WTC11 (cell line): ENCODE data around the gene IL12RB1. TPM values are rescaled to one million over a fixed set of nuclear protein-coding genes. Genes with fewer than 3 reads are reported as not detected.

Source experiments
- ATAC-seq: fragments of 200-7000 bp; cut with Tn5 transposase; 2 replicates; pipeline ENCODE4 v1.10.0; 2021; ENCODE audit warnings: mild to moderate bottlenecking, moderate library complexity
- CTCF ChIA-PET: fragments of 300-600 bp; sonication (Branson Sonifier 250); formaldehyde crosslinking; loops from one replicate; lab custom pipeline; 2021; ENCODE audit warnings: antibody characterized with exemption; lab: Charles Lee
- POLR2A ChIA-PET: fragments of 350-600 bp; sonication (Branson Sonifier 250); formaldehyde crosslinking; loops from one replicate; lab custom pipeline; 2021; ENCODE audit warnings: antibody characterized with exemption; lab: Charles Lee
- DNase-seq: peaks from one replicate; pipeline ENCODE4 v3.0.0; 2021; ENCODE audit warnings: low spot score
- H3K27ac Mint-ChIP-seq: 2 replicates; pipeline ENCODE4 v1.8.0; 2021; ENCODE audit warnings: mixed read lengths
- H3K27me3 Mint-ChIP-seq: 2 replicates; pipeline ENCODE4 v1.8.0; 2021; ENCODE audit warnings: low read depth, mild to moderate bottlenecking, moderate library complexity, mixed read lengths
- H3K36me3 Mint-ChIP-seq: 2 replicates; pipeline ENCODE4 v1.8.0; 2021; ENCODE audit warnings: mixed read lengths
- H3K4me1 Mint-ChIP-seq: 2 replicates; pipeline ENCODE4 v1.8.0; 2022; ENCODE audit warnings: mixed read lengths
- H3K4me3 Mint-ChIP-seq: 2 replicates; pipeline ENCODE4 v1.8.0; 2021; ENCODE audit warnings: mild to moderate bottlenecking, moderate library complexity, mixed read lengths
- H3K9me3 Mint-ChIP-seq: 2 replicates; pipeline ENCODE4 v1.8.0; 2021; ENCODE audit warnings: mixed read lengths
- CBFB ChIP-seq: sonication (generic); formaldehyde crosslinking; IDR thresholded peaks from 2 replicates; pipeline ENCODE4 v1.8.1; 2022; ENCODE audit warnings: mild to moderate bottlenecking, low read depth, missing genetic modification reagents
- E2F4 ChIP-seq: sonication (generic); formaldehyde crosslinking; IDR thresholded peaks from 2 replicates; pipeline ENCODE4 v1.8.1; 2022; ENCODE audit warnings: low read depth, mild to moderate bottlenecking, moderate library complexity, missing genetic modification reagents, borderline replicate concordance
- ELF4 ChIP-seq: sonication (generic); formaldehyde crosslinking; IDR thresholded peaks from 2 replicates; pipeline ENCODE4 v1.8.1; 2022; ENCODE audit warnings: low read depth, mild to moderate bottlenecking, moderate library complexity, missing genetic modification reagents
- EMX1 ChIP-seq: fragments of 250-450 bp; sonication (Bioruptor Pico); IDR thresholded peaks from 2 replicates; pipeline ENCODE4 v1.8.0; 2021; ENCODE audit warnings: mild to moderate bottlenecking
- GABPB1 ChIP-seq: sonication (generic); formaldehyde crosslinking; IDR thresholded peaks from 2 replicates; pipeline ENCODE4 v1.8.1; 2023; ENCODE audit warnings: mild to moderate bottlenecking, missing genetic modification reagents
- HMGA2 ChIP-seq: fragments of 250-450 bp; sonication (Bioruptor Pico); IDR thresholded peaks from 2 replicates; pipeline ENCODE4 v1.4.0; 2021; ENCODE audit warnings: mild to moderate bottlenecking, moderate library complexity
- HMGXB4 ChIP-seq: sonication (generic); formaldehyde crosslinking; IDR thresholded peaks from 2 replicates; pipeline ENCODE4 v1.8.1; 2023; ENCODE audit warnings: mild to moderate bottlenecking, moderate library complexity, missing genetic modification reagents
- KAT7 ChIP-seq: sonication (generic); formaldehyde crosslinking; IDR thresholded peaks from 2 replicates; pipeline ENCODE4 v1.8.1; 2023; ENCODE audit warnings: missing genetic modification reagents, mild to moderate bottlenecking, borderline replicate concordance
- MXD4 ChIP-seq: fragments of 250-450 bp; sonication (Bioruptor Pico); IDR thresholded peaks from 2 replicates; pipeline ENCODE4 v1.8.0; 2021; ENCODE audit warnings: mild to moderate bottlenecking, moderate library complexity, borderline replicate concordance
- NFE2L1 ChIP-seq: sonication (generic); formaldehyde crosslinking; IDR thresholded peaks from 2 replicates; pipeline ENCODE4 v1.8.1; 2023; ENCODE audit warnings: missing genetic modification reagents
- NR1H2 ChIP-seq: sonication (generic); formaldehyde crosslinking; IDR thresholded peaks from 2 replicates; pipeline ENCODE4 v1.9.0; 2021; ENCODE audit warnings: mild to moderate bottlenecking, moderate library complexity, missing genetic modification reagents
- NR2C2 ChIP-seq: sonication (generic); formaldehyde crosslinking; IDR thresholded peaks from 2 replicates; pipeline ENCODE4 v1.8.0; 2022; ENCODE audit warnings: mild to moderate bottlenecking, missing genetic modification reagents
- NR3C1 ChIP-seq: sonication (generic); formaldehyde crosslinking; conservative IDR thresholded peaks from 2 replicates; pipeline ENCODE4 v1.8.1; 2023; ENCODE audit warnings: low read depth, mild to moderate bottlenecking, missing genetic modification reagents
- PRDM15 ChIP-seq: sonication (generic); formaldehyde crosslinking; IDR thresholded peaks from 2 replicates; pipeline ENCODE4 v1.8.0; 2022; ENCODE audit warnings: missing genetic modification reagents
- RELA ChIP-seq: sonication (generic); formaldehyde crosslinking; IDR thresholded peaks from 2 replicates; pipeline ENCODE4 v1.8.1; 2022; ENCODE audit warnings: missing genetic modification reagents, mild to moderate bottlenecking, borderline replicate concordance
- SOX15 ChIP-seq: fragments of 250-450 bp; sonication (Bioruptor Pico); IDR thresholded peaks from 2 replicates; pipeline ENCODE4 v1.9.0; 2021; ENCODE audit warnings: mild to moderate bottlenecking
- STAT6 ChIP-seq: sonication (generic); formaldehyde crosslinking; conservative IDR thresholded peaks from 2 replicates; pipeline ENCODE4 v1.8.1; 2023; ENCODE audit warnings: mild to moderate bottlenecking, low read depth, missing genetic modification reagents, moderate library complexity
- ZMAT4 ChIP-seq: fragments of 250-450 bp; sonication (Bioruptor Pico); IDR thresholded peaks from 2 replicates; pipeline ENCODE4 v1.9.0; 2021; ENCODE audit warnings: mild to moderate bottlenecking
- ZNF121 ChIP-seq: sonication (generic); formaldehyde crosslinking; IDR thresholded peaks from 2 replicates; pipeline ENCODE4 v1.8.0; 2023; ENCODE audit warnings: missing genetic modification reagents
- ZNF423 ChIP-seq: fragments of 250-450 bp; sonication (Bioruptor Pico); IDR thresholded peaks from 2 replicates; pipeline ENCODE4 v2.1.2; 2022; ENCODE audit warnings: mild to moderate bottlenecking, moderate library complexity
- total RNA-seq: library from RNA; stranded (reverse); gene quantifications from 3 replicates; pipeline ENCODE4 v1.2.3, GENCODE V29; 2021

The IL12RB1 gene
- total RNA-seq, 1 experiment from 2014 or later: not detected

GRCh38 chr19:18014197-18014596 lies 72.5 kb downstream of the IL12RB1 start:
- ChIA-PET POLR2A (interaction anchor here (0.6 kb wide), 1 partner anchor 1501 kb away, joined by 3 read pairs; no protein-coding TSS in a partner anchor), CTCF (no interaction called here)
- ATAC-seq (no peak), DNase-seq (no peak)
- Mint-ChIP-seq H3K4me3 (no peak overlapping the region), H3K9me3 (no peaks in the 10 kb centered on the region), H3K27ac (no peak overlapping the region), H3K27me3 (no peaks in the 10 kb centered on the region), H3K36me3 (peaks cover 2% of the 10 kb centered on the region), H3K4me1 (no peaks in the 10 kb centered on the region; the same call in 1 of the 2 replicates)
- no peak for TF ChIP-seq EMX1 (CRISPR knock-in tag)

GRCh38 chr19:18013210-18014111 lies 73.3 kb downstream of the IL12RB1 start:
- Mint-ChIP-seq H3K9me3 (no peaks in the 10 kb centered on the region), H3K4me1 (peaks cover 4% of the 10 kb centered on the region; the same call in 1 of the 2 replicates), H3K27me3 (peaks cover 5% of the 10 kb centered on the region; the same call in 1 of the 2 replicates), H3K27ac (no peak overlapping the region), H3K36me3 (peaks cover 2% of the 10 kb centered on the region), H3K4me3 (no peak overlapping the region)
- POLR2A ChIA-PET: no interaction called here
- no peak for ATAC-seq
- DNase-seq: no peak
- TF ChIP-seq PRDM15 (CRISPR knock-in tag) (no peak), GABPB1 (CRISPR knock-in tag) (peak; percentile 92)
- CTCF ChIA-PET: interaction anchor here (0.9 to 1.2 kb wide), 2 partner anchors 15 to 42 kb away, joined by 3 to 4 read pairs; no protein-coding TSS in a partner anchor

- Mint-ChIP-seq H3K4me3 (no peak overlapping the region), H3K4me1 (peaks cover 6% of the 10 kb centered on the region; the same call in 1 of the 2 replicates), H3K27ac (no peak overlapping the region), H3K9me3 (peaks cover 3% of the 10 kb centered on the region), H3K36me3 (peaks cover 5% of the 10 kb centered on the region), H3K27me3 (peaks cover 8% of the 10 kb centered on the region; the same call in 1 of the 2 replicates)
- DNase-seq: no peak
- ATAC-seq: no peak
- ChIA-PET POLR2A (no interaction called here), CTCF (no interaction called here)
- TF ChIP-seq HMGXB4 (CRISPR knock-in tag) (no peak), RELA (CRISPR knock-in tag) (no peak), ZNF423 (CRISPR knock-in tag) (no peak), HMGA2 (CRISPR knock-in tag) (no peak), KAT7 (CRISPR knock-in tag) (no peak), NR3C1 (no peak), MXD4 (CRISPR knock-in tag) (no peak), E2F4 (no peak), NR1H2 (no peak), SOX15 (CRISPR knock-in tag) (no peak), ZNF121 (no peak), ELF4 (no peak), EMX1 (CRISPR knock-in tag) (no peak), NFE2L1 (CRISPR knock-in tag) (no peak), ZMAT4 (no peak), NR2C2 (CRISPR knock-in tag) (no peak), STAT6 (no peak), CBFB (no peak)
Measured at GRCh38 chr19:18010149-18010548, 76.6 kb downstream of the IL12RB1 start.
